ENCODE data around the gene CCDC68. TPM values are rescaled to one million over a fixed set of nuclear protein-coding genes. Genes with fewer than 3 reads are reported as not detected.

Gene CCDC68
- total and polyA plus RNA-seq, 2 of the 8 experiments (the other 6 are each of a cell fraction or from before 2014, with no cell fraction given): 0.06 to 0.80 TPM

GRCh38 chr18:54956506-54956905 lies 2.8 kb downstream of the CCDC68 start:
- Histone ChIP-seq H3K4me2 (ENCODE audit: insufficient read depth in 1 of 2, low read depth in 2 of 2, low read length in 2 of 2) (no peak overlapping the region), H3K18ac (ENCODE audit: extremely low read depth, low read length) (no peak overlapping the region), H3K36me3 (ENCODE audit: control insufficient read depth in 2 of 4, insufficient read depth in 4 of 4, low read length in 3 of 4) (no peaks in the 10 kb centered on the region), H2AFZ (ENCODE audit: low read length) (no peak overlapping the region), H3K4me1 (replicated peaks in 1 of 4; ENCODE audit: control insufficient read depth in 3 of 4, insufficient read depth in 4 of 4, low read length in 3 of 4) (no peaks in the 10 kb centered on the region), H3K56ac (replicated peaks; ENCODE audit: insufficient read length, low read depth, low read length) (no peak overlapping the region), H3K27me3 (replicated peaks in 1 of 4; ENCODE audit: control insufficient read depth in 3 of 4, extremely low read depth in 1 of 4, insufficient read depth in 3 of 4, low read length in 3 of 4) (0 out of 7 replicates have a peak, but pooled peaks cover 0 to 3% (median 0%) of the 10 kb centered on the region in 4 experiments), H2BK120ac (replicated peaks; ENCODE audit: low read depth, low read length) (no peak overlapping the region), H3K23me2 (ENCODE audit: low read depth, low read length) (0 out of 2 replicates have a peak, but pooled peaks cover 4% of the 10 kb centered on the region), H3K23ac (ENCODE audit: insufficient read length) (no peak overlapping the region), H2BK5ac (ENCODE audit: low read depth, low read length) (no peak overlapping the region), H2AK5ac (ENCODE audit: low read depth, low read length) (no peak overlapping the region), H2BK20ac (ENCODE audit: low read length) (no peak overlapping the region), H3K27ac (ENCODE audit: low read depth, low read length) (no peak overlapping the region), H3K14ac (ENCODE audit: insufficient read length) (no peak overlapping the region), H2BK12ac (ENCODE audit: low read depth, low read length) (no peak overlapping the region), H3K79me1 (ENCODE audit: low read depth, low read length) (no peaks in the 10 kb centered on the region), H3K79me2 (ENCODE audit: control insufficient read depth in 1 of 2, insufficient read depth in 2 of 2, low read length in 2 of 2) (no peaks in the 10 kb centered on the region), H3K9me3 (ENCODE audit: insufficient read depth in 2 of 2, low read depth in 1 of 2, low read length in 1 of 2) (no peaks in the 10 kb centered on the region), H3K4me3 (ENCODE audit: extremely low read depth in 1 of 4, insufficient read depth in 2 of 4, low read depth in 3 of 4, low read length in 4 of 4) (no peak overlapping the region), H2BK15ac (ENCODE audit: low read length) (no peak overlapping the region), H4K8ac (ENCODE audit: extremely low read depth, insufficient read depth, low read length) (no peak overlapping the region), H4K20me1 (replicated peaks in 1 of 2; ENCODE audit: control insufficient read depth in 1 of 2, insufficient read depth in 2 of 2, low read length in 2 of 2) (no peaks in the 10 kb centered on the region), H3K4ac (replicated peaks; ENCODE audit: insufficient read length, low read depth, low read length) (no peak overlapping the region), H4K91ac (replicated peaks; ENCODE audit: insufficient read length, low read length) (no peak overlapping the region), H3K9ac (replicated peaks in 1 of 4; ENCODE audit: extremely low read depth in 1 of 4, low read depth in 3 of 4, low read length in 3 of 4) (no peak overlapping the region), H4K5ac (ENCODE audit: insufficient read length, low read depth, low read length) (no peak overlapping the region)
- CTCF ChIA-PET (ENCODE audit: partially characterized antibody): interaction anchor here (1.8 kb wide), 1 partner anchor 181 kb away, joined by 5 read pairs; no protein-coding TSS in a partner anchor
- POLR2A ChIA-PET (ENCODE audit: partially characterized antibody): no interaction called here
- FAIRE-seq (no peak), DNase-seq (ENCODE audit: low read depth in 1 of 2, low spot score in 2 of 2) (no peak)
- WGBS, 2 experiments (ENCODE audit: extremely low coverage in 1 of 2, insufficient coverage in 1 of 2, insufficient read length in 1 of 2, insufficient replicate concordance in 2 of 2, low coverage in 1 of 2, low lambda C conversion rate in 2 of 2, missing lambda C conversion rate in 1 of 2): 96% methylated on average over 3 of the region's 3 CpGs; no CpG with 5 or more reads in 1 of the 2 experiments
- TF ChIP-seq GABPA (IDR thresholded peaks at IDR 0.05; ENCODE audit: borderline replicate concordance, insufficient read depth, low read length): no peak
- TF ChIP-seq MAFK (IDR thresholded peaks at IDR 0.05; ENCODE audit: low read depth, low read length): no peak
- TF ChIP-seq PHF8 (conservative IDR thresholded peaks at IDR 0.05; ENCODE audit: low read depth, low read length): no peak
- TF ChIP-seq SP4 (IDR thresholded peaks at IDR 0.05; ENCODE audit: low read length): no peak
- no peak for TF ChIP-seq KDM5A (IDR thresholded peaks at IDR 0.05; ENCODE audit: low read length)
- no peak for TF ChIP-seq SIN3A (conservative IDR thresholded peaks at IDR 0.05 in 1 of 2, IDR thresholded peaks at IDR 0.05 in 1 of 2; ENCODE audit: low read depth in 1 of 2, low read length in 2 of 2)
- no peak for TF ChIP-seq ASH2L (IDR thresholded peaks at IDR 0.05; ENCODE audit: low read length)
- no peak for TF ChIP-seq POU5F1 (IDR thresholded peaks at IDR 0.05; ENCODE audit: low read depth, low read length)
- TF ChIP-seq USF2 (IDR thresholded peaks at IDR 0.05; ENCODE audit: low read length): no peak
- no peak for TF ChIP-seq EP300 (IDR thresholded peaks at IDR 0.05; ENCODE audit: borderline replicate concordance in 1 of 2, low read depth in 2 of 2, low read length in 2 of 2)
- TF ChIP-seq TEAD4 (IDR thresholded peaks at IDR 0.05; ENCODE audit: low read depth, low read length): no peak
- no peak for TF ChIP-seq JUN (IDR thresholded peaks at IDR 0.05; ENCODE audit: low read depth, low read length)
- TF ChIP-seq SIX5 (IDR thresholded peaks at IDR 0.05; ENCODE audit: low read depth, low read length): no peak
- no peak for TF ChIP-seq SUZ12 (IDR thresholded peaks at IDR 0.05; ENCODE audit: low read length)

All from H1 (cell line).